Measurements from ENCODE around the gene TMEM184B. TPM values are rescaled to one million over a fixed set of nuclear protein-coding genes. Genes with fewer than 3 reads are reported as not detected.

TMEM184B gene
- total RNA-seq, 4 donors from 2014 or later: 39.4 to 108 (median 75.3) TPM

DNA sequence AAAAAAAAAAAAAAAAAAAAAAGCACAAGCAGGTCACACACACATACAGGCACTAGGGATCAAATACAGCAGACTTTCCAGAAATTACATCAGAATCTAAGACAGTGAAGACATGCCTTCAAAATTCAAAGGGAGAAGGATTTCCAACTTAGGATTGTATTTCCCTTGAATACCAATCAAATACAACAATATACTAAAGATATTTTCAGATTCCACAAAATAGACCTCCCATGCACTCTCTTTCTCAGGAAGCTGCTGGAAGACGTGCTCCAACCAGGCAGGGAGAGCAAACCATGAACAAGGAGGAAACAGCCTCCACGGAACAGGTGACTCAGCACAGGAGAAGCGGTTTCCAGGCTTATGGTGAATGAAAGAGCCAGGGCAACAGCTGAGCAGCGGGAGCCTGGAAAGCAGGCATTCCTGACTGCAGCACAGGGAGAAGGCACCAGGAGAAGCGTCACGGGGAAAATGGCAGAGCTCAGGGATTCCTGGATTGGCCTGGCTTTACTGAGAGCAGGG is 32.0 kb downstream of the TMEM184B start:
- H3K4me3 ChIP-seq: no peak overlapping the region
- DNase-seq (ENCODE audit: extremely low spot score): no peak
- H3K4me1 ChIP-seq: peaks cover 26 to 64% (median 54%) of the 10 kb centered on the region in 4 donors
- TF ChIP-seq CTCF (IDR thresholded peaks at IDR 0.05) (no peak), POLR2AphosphoS5 (IDR thresholded peaks at IDR 0.05) (peak; percentile 40 to 46)
- intact Hi-C loops (cut with DNase I): no loop called here
- 59% methylated on average over 6 of the region's 6 CpGs for WGBS
- H3K9me3 ChIP-seq: no peaks in the 10 kb centered on the region
- peak overlapping the region in 2 of 4 donors; percentile 24 to 31 for H3K27ac ChIP-seq (replicated peaks in 1 of 4)
- H3K27me3 ChIP-seq: no peaks in the 10 kb centered on the region
- H3K36me3 ChIP-seq: peaks cover 14 to 51% (median 38%) of the 10 kb centered on the region in 4 donors

DNA sequence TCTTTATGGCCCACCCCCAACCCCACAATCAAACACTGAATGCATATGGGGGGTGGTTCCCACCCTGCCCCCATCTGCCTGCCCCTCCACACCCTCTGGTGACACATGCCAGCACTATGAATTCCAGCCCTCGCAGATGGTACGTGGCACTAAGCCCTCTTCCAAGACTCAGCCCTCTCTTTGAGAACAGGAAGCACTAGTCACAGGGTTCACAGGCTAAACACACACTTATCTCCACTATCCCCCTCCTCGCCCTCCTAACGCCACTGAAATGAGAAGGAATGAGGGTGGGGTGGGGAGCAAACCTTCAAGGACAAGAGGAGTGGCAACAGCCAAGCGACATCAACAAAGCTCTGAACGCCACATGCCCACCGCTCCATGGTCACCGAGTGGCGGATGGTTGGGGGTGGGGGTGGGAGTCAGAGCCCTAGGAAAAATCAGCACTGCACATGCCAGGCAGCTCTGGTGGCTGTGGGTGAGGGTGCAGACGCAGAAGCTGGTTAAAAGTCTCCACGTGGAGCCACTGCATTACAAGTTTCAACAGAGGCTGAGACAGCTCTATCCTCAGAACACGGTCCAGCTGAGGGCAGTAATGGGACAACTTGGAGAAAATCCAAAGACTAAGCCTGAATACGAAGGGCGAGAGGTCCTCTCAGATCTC is 33.6 kb downstream of the TMEM184B start:
- intact Hi-C loops (cut with DNase I): loop anchor here (10.0 kb wide), 2 partner anchors 116 to 124 kb away; partner anchors contain the start of gene BAIAP2L2
- H3K4me3 ChIP-seq: no peak overlapping the region
- no peaks in the 10 kb centered on the region for H3K27me3 ChIP-seq
- peak overlapping the region; percentile 56 to 69 (median 64) for H3K27ac ChIP-seq (replicated peaks in 1 of 4)
- H3K4me1 ChIP-seq: peaks cover 32 to 61% (median 54%) of the 10 kb centered on the region in 4 donors
- H3K36me3 ChIP-seq: peaks cover 4 to 51% (median 37%) of the 10 kb centered on the region in 4 donors
- DNase-seq (ENCODE audit: extremely low spot score): no peak
- peak in 1 of 2 donors; percentile 19 for TF ChIP-seq POLR2AphosphoS5 (IDR thresholded peaks at IDR 0.05)
- no peak for TF ChIP-seq POLR2A (IDR thresholded peaks at IDR 0.05; ENCODE audit: low read depth)
- TF ChIP-seq EP300 (IDR thresholded peaks at IDR 0.05): no peak
- TF ChIP-seq CTCF (IDR thresholded peaks at IDR 0.05): peak; percentile 22 to 28 (median 25)
- 54% methylated on average over 14 of the region's 14 CpGs for WGBS
- no peaks in the 10 kb centered on the region for H3K9me3 ChIP-seq

- intact Hi-C loops (cut with DNase I): loop anchor here (10.0 kb wide), 2 partner anchors 116 to 124 kb away; partner anchors contain the start of gene BAIAP2L2
- WGBS: 60% methylated on average over 9 of the region's 9 CpGs
- Histone ChIP-seq H3K27me3 (no peaks in the 10 kb centered on the region), H3K9me3 (no peaks in the 10 kb centered on the region), H3K4me1 (peaks cover 35 to 61% (median 52%) of the 10 kb centered on the region in 4 donors), H3K27ac (replicated peaks in 1 of 4) (peak overlapping the region; percentile 56 to 69 (median 64)), H3K36me3 (peaks cover 4 to 51% (median 35%) of the 10 kb centered on the region in 4 donors), H3K4me3 (no peak overlapping the region)
- no peak for TF ChIP-seq CTCF (IDR thresholded peaks at IDR 0.05)
- no peak for DNase-seq (ENCODE audit: extremely low spot score)
Observed at GRCh38 chr22:38238519-38239071, 34.2 kb downstream of the TMEM184B start.

- H3K27me3 ChIP-seq: no peaks in the 10 kb centered on the region
- no peak for DNase-seq (ENCODE audit: extremely low spot score)
- WGBS: 87% methylated on average over 8 of the region's 8 CpGs
- peaks cover 33 to 51% (median 44%) of the 10 kb centered on the region in 4 donors for H3K4me1 ChIP-seq
- TF ChIP-seq POLR2AphosphoS5 (IDR thresholded peaks at IDR 0.05): no peak
- no peak for TF ChIP-seq POLR2A (IDR thresholded peaks at IDR 0.05; ENCODE audit: low read depth)
- TF ChIP-seq CTCF (IDR thresholded peaks at IDR 0.05): no peak
- no peak for TF ChIP-seq EP300 (IDR thresholded peaks at IDR 0.05)
- H3K4me3 ChIP-seq: no peak overlapping the region
- intact Hi-C loops (cut with DNase I): loop anchor here (10.0 kb wide), 2 partner anchors 118 to 122 kb away; partner anchors contain the start of gene BAIAP2L2
- no peaks in the 10 kb centered on the region for H3K9me3 ChIP-seq
- H3K36me3 ChIP-seq: peaks cover 6 to 62% (median 48%) of the 10 kb centered on the region in 4 donors
- no peak overlapping the region for H3K27ac ChIP-seq (replicated peaks in 1 of 4)
Observed at GRCh38 chr22:38236786-38237185, 36.0 kb downstream of the TMEM184B start.
